Panc1 (cell line): ENCODE results near the gene FNDC11.

ENCODE experiments used
- TF ChIP-seq, protein P1 (sequence below): fragments of 450-650 bp; IDR thresholded peaks from 2 replicates; pipeline ENCODE4 v1.5.1; 2017; ENCODE audit warnings: mild to moderate bottlenecking
- TF ChIP-seq, protein P2 (sequence below), 2 experiments: IDR thresholded peaks; 2 replicates each; pipeline ENCODE4 v1.6.1; 2011 to 2012; ENCODE audit warnings: low read depth in 2 of 2, control low read depth in 1 of 2, low read length in 1 of 2, mild to moderate bottlenecking in 1 of 2, moderate library complexity in 1 of 2; ENCODE audit not compliant: insufficient read depth in 1 of 2

DNA sequence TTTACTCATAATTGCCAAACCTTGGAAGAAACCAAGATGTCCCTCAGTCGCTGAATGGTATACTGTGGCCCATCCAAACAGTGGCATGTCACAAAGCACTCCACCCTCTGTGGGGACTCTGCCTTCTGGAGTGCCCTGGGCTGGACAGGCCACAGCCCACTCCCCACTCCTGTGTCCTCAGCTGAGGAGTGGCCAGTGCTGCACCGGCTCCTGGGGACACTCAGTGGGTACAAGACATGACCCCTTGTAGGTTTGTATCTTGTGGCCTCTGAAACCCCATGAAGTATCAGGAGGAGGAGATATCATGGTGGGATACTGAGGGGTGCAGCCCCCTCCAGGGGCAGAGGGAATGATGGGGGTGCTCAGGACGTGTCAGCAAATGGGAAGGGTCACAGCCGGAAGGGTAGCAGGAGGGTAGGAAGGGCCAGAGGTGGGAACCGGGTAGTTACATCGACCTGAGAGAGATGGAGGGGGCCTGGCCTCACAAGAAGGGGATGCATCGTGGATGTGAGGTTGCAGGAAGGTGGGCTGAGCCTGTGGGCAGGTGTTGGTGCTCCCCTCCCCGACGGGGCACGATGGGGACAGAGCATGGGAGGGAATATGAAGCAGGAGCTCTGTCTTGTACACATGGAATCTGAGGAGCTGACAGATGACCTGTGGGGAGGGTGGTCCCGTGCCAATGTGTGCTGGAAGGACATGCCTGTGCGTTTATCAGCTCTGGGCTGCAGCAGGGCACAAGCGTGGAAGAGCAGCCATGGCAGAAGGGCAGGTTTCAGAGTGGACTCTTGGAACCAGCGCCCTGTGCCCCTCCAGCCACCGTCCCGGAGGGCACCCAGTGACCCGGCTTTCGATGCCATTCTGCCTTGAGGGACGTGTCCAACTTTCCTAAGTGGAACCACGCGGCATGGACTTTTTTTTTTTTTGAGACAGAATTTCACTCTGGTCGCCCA lies 31.9 kb downstream of the FNDC11 start:
- TF ChIP-seq, protein P1, sequence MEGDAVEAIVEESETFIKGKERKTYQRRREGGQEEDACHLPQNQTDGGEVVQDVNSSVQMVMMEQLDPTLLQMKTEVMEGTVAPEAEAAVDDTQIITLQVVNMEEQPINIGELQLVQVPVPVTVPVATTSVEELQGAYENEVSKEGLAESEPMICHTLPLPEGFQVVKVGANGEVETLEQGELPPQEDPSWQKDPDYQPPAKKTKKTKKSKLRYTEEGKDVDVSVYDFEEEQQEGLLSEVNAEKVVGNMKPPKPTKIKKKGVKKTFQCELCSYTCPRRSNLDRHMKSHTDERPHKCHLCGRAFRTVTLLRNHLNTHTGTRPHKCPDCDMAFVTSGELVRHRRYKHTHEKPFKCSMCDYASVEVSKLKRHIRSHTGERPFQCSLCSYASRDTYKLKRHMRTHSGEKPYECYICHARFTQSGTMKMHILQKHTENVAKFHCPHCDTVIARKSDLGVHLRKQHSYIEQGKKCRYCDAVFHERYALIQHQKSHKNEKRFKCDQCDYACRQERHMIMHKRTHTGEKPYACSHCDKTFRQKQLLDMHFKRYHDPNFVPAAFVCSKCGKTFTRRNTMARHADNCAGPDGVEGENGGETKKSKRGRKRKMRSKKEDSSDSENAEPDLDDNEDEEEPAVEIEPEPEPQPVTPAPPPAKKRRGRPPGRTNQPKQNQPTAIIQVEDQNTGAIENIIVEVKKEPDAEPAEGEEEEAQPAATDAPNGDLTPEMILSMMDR: no peak
- TF ChIP-seq, protein P2, sequence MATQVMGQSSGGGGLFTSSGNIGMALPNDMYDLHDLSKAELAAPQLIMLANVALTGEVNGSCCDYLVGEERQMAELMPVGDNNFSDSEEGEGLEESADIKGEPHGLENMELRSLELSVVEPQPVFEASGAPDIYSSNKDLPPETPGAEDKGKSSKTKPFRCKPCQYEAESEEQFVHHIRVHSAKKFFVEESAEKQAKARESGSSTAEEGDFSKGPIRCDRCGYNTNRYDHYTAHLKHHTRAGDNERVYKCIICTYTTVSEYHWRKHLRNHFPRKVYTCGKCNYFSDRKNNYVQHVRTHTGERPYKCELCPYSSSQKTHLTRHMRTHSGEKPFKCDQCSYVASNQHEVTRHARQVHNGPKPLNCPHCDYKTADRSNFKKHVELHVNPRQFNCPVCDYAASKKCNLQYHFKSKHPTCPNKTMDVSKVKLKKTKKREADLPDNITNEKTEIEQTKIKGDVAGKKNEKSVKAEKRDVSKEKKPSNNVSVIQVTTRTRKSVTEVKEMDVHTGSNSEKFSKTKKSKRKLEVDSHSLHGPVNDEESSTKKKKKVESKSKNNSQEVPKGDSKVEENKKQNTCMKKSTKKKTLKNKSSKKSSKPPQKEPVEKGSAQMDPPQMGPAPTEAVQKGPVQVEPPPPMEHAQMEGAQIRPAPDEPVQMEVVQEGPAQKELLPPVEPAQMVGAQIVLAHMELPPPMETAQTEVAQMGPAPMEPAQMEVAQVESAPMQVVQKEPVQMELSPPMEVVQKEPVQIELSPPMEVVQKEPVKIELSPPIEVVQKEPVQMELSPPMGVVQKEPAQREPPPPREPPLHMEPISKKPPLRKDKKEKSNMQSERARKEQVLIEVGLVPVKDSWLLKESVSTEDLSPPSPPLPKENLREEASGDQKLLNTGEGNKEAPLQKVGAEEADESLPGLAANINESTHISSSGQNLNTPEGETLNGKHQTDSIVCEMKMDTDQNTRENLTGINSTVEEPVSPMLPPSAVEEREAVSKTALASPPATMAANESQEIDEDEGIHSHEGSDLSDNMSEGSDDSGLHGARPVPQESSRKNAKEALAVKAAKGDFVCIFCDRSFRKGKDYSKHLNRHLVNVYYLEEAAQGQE (IDR thresholded peaks at IDR 0.05; ENCODE audit: insufficient read depth in 1 of 2, low read depth in 2 of 2, low read length in 1 of 2): no peak
